Neural crest cell (in vitro differentiated cells): Measurements from ENCODE around the gene DOCK4. TPM values are rescaled to one million over a fixed set of nuclear protein-coding genes. Genes with fewer than 3 reads are reported as not detected.

Experiments
- DNase-seq: peaks from one replicate; pipeline ENCODE4 v3.0.0; 2021; ENCODE audit warnings: low read depth, mixed read lengths, low spot score
- H3K27ac Mint-ChIP-seq: one replicate; pipeline ENCODE4 v1.8.0; 2021; ENCODE audit warnings: mild to moderate bottlenecking, mixed read lengths; ENCODE audit not compliant: unreplicated experiment
- H3K27me3 Mint-ChIP-seq: 2 replicates; pipeline ENCODE4 v1.8.0; 2021; ENCODE audit warnings: low read depth, mild to moderate bottlenecking, mixed read lengths
- H3K36me3 Mint-ChIP-seq: 2 replicates; pipeline ENCODE4 v1.8.0; 2021; ENCODE audit warnings: low read depth, mild to moderate bottlenecking, mixed read lengths
- H3K4me1 Mint-ChIP-seq: 2 replicates; pipeline ENCODE4 v1.8.0; 2021; ENCODE audit warnings: mixed read lengths
- H3K4me3 Mint-ChIP-seq: one replicate; pipeline ENCODE4 v1.8.0; 2021; ENCODE audit warnings: mild to moderate bottlenecking, mixed read lengths
- H3K9me3 Mint-ChIP-seq: 2 replicates; pipeline ENCODE4 v1.8.0; 2021; ENCODE audit warnings: mixed read lengths
- CTCF ChIP-seq: fragments of 200-600 bp; sonication (generic); conservative IDR thresholded peaks from 2 replicates; pipeline ENCODE4 v1.5.0; 2021; ENCODE audit warnings: antibody characterized with exemption, mild to moderate bottlenecking
- total RNA-seq: library from RNA; stranded (reverse); gene quantifications from 2 replicates; pipeline ENCODE4 v1.2.1, GENCODE V29; 2021

The DOCK4 gene
- total RNA-seq, 1 donor from 2014 or later: 15.3 TPM

DNA sequence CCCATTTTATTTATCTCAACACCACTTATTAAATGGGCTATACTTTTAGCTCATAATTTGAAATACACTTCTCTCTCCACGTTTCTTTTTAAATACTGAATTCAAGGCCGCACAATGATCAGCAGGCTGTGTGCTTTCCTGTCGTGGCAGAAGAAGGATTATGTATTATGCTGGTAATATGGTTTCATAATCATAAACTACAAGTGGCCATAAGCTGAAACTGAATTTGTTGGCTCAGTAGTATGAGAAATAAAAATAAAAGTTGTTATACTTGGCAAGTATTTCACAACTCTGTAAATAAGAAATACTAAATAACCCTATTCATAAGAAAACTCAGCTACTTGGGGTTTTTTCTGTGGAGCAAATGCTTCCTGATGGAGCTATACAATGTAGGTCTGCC is 313.6 kb downstream of the DOCK4 start:
- DNase-seq: no peak
- peaks cover 10% of the 10 kb centered on the region for H3K36me3 Mint-ChIP-seq
- no peaks in the 10 kb centered on the region for H3K9me3 Mint-ChIP-seq
- H3K27me3 Mint-ChIP-seq: no peaks in the 10 kb centered on the region
- TF ChIP-seq CTCF: no peak
- no peaks in the 10 kb centered on the region for H3K4me1 Mint-ChIP-seq
- H3K4me3 Mint-ChIP-seq: no peak overlapping the region
- H3K27ac Mint-ChIP-seq: no peak overlapping the region

- Mint-ChIP-seq H3K27me3 (no peaks in the 10 kb centered on the region), H3K27ac (no peak overlapping the region), H3K9me3 (no peaks in the 10 kb centered on the region), H3K4me1 (no peaks in the 10 kb centered on the region), H3K4me3 (no peak overlapping the region), H3K36me3 (no peaks in the 10 kb centered on the region)
- TF ChIP-seq CTCF: no peak
- DNase-seq: no peak
These were observed 318.5 kb downstream of the DOCK4 start for GRCh38 chr7:111887734-111888133.

- TF ChIP-seq CTCF: no peak
- H3K27me3 Mint-ChIP-seq: no peaks in the 10 kb centered on the region
- H3K4me3 Mint-ChIP-seq: no peak overlapping the region
- H3K27ac Mint-ChIP-seq: no peak overlapping the region
- no peak for DNase-seq
- H3K36me3 Mint-ChIP-seq: peaks cover under 1% of the 10 kb centered on the region
- no peaks in the 10 kb centered on the region for H3K4me1 Mint-ChIP-seq
- H3K9me3 Mint-ChIP-seq: peaks cover 5% of the 10 kb centered on the region
These were observed 320.0 kb downstream of the DOCK4 start for GRCh38 chr7:111886233-111886632.

DNA sequence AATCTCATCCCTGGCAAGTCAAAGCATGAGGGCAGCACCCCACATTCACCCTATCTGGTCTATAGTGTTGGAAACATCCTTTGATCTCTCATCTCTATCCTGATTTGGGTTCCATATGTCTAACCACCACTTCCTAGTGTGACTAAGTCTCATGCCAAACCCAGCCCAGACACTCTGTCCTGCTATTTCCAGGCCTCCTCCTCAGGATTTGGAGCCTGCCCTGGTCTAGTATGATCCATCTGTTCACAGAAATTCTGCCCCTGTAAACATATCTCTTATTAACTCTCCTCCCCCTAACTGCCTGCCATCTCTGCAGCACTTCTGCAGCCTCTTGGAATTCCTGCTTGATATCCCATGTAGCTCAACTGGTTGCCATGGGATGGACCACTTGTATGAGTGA is 323.0 kb downstream of the DOCK4 start:
- no peak overlapping the region for H3K4me3 Mint-ChIP-seq
- TF ChIP-seq CTCF: no peak
- H3K4me1 Mint-ChIP-seq: no peaks in the 10 kb centered on the region
- DNase-seq: no peak
- no peaks in the 10 kb centered on the region for H3K27me3 Mint-ChIP-seq
- H3K36me3 Mint-ChIP-seq: peaks cover 12% of the 10 kb centered on the region
- no peak overlapping the region for H3K27ac Mint-ChIP-seq
- H3K9me3 Mint-ChIP-seq: peaks cover 16% of the 10 kb centered on the region

- H3K27me3 Mint-ChIP-seq: no peaks in the 10 kb centered on the region
- peaks cover 17% of the 10 kb centered on the region for H3K36me3 Mint-ChIP-seq
- H3K4me1 Mint-ChIP-seq: peaks cover 9% of the 10 kb centered on the region
- no peak overlapping the region for H3K4me3 Mint-ChIP-seq
- DNase-seq: no peak
- peak overlapping the region; percentile 23 for H3K27ac Mint-ChIP-seq
- H3K9me3 Mint-ChIP-seq: peaks cover 16% of the 10 kb centered on the region
- no peak for TF ChIP-seq CTCF
These were observed 327.4 kb downstream of the DOCK4 start for GRCh38 chr7:111878785-111879184.

- Mint-ChIP-seq H3K4me1 (peaks cover 15% of the 10 kb centered on the region), H3K4me3 (no peak overlapping the region), H3K27ac (no peak overlapping the region), H3K9me3 (peaks cover 16% of the 10 kb centered on the region), H3K27me3 (no peaks in the 10 kb centered on the region), H3K36me3 (peaks cover 17% of the 10 kb centered on the region)
- no peak for TF ChIP-seq CTCF
- no peak for DNase-seq
These were observed 328.3 kb downstream of the DOCK4 start for GRCh38 chr7:111877931-111878330.
